GM23338 (cell line): ENCODE data around the gene CD79A. TPM values are rescaled to one million over a fixed set of nuclear protein-coding genes. Genes with fewer than 3 reads are reported as not detected.

Source experiments
- ATAC-seq: fragments of 200-7000 bp; cut with Tn5 transposase; 3 replicates; pipeline ENCODE4 v1.9.1; 2020
- DNase-seq: peaks from one replicate; pipeline ENCODE4 v3.0.0-alpha.2; 2015; ENCODE audit warnings: low spot score
- H2AFZ ChIP-seq: fragments of 200-600 bp; sonication (generic); 2 replicates; pipeline ENCODE4 v1.8.0; 2016; ENCODE audit warnings: antibody characterized with exemption, mild to moderate bottlenecking, moderate library complexity
- H3F3A ChIP-seq: fragments of 200-600 bp; sonication (generic); replicated peaks from 2 replicates; pipeline ENCODE4 v1.8.0; 2017; ENCODE audit warnings: antibody characterized with exemption, mixed run types, low read depth
- H3K27ac ChIP-seq: fragments of 200-600 bp; sonication (generic); 2 replicates; pipeline ENCODE4 v1.6.1; 2016; ENCODE audit warnings: low read depth
- H3K27me3 ChIP-seq: fragments of 200-600 bp; sonication (generic); 2 replicates; pipeline ENCODE4 v1.8.0; 2016; ENCODE audit warnings: mild to moderate bottlenecking, mixed run types, moderate library complexity; ENCODE audit not compliant: insufficient read depth
- H3K36me3 ChIP-seq: fragments of 200-600 bp; sonication (generic); 2 replicates; pipeline ENCODE4 v1.8.0; 2016; ENCODE audit warnings: mild to moderate bottlenecking; ENCODE audit not compliant: insufficient read depth
- H3K4me1 ChIP-seq: fragments of 200-600 bp; sonication (generic); 2 replicates; pipeline ENCODE4 v1.8.0; 2016; ENCODE audit warnings: mild to moderate bottlenecking, moderate library complexity; ENCODE audit not compliant: insufficient read depth
- H3K4me2 ChIP-seq: fragments of 200-600 bp; sonication (generic); 2 replicates; pipeline ENCODE4 v1.7.1; 2017; ENCODE audit warnings: mixed run types
- H3K4me3 ChIP-seq: fragments of 200-600 bp; sonication (generic); 2 replicates; pipeline ENCODE4 v1.6.1; 2016; ENCODE audit warnings: mixed run types
- H3K79me2 ChIP-seq: fragments of 200-600 bp; sonication (generic); replicated peaks from 2 replicates; pipeline ENCODE4 v1.8.0; 2017; ENCODE audit warnings: mild to moderate bottlenecking; ENCODE audit not compliant: insufficient read depth
- H3K9me2 ChIP-seq: fragments of 200-600 bp; sonication (generic); 2 replicates; pipeline ENCODE4 v1.8.0; 2017; ENCODE audit not compliant: insufficient read depth
- H4K20me1 ChIP-seq: fragments of 200-600 bp; sonication (generic); replicated peaks from 2 replicates; pipeline ENCODE4 v1.8.0; 2017; ENCODE audit warnings: mild to moderate bottlenecking; ENCODE audit not compliant: insufficient read depth
- H3K27ac Mint-ChIP-seq: 2 replicates; pipeline ENCODE4 v1.8.0; 2020; ENCODE audit warnings: inconsistent platforms, mild to moderate bottlenecking, moderate library complexity, mixed read lengths
- H3K27me3 Mint-ChIP-seq: 3 replicates; pipeline ENCODE4 v1.8.0; 2022; ENCODE audit warnings: low read depth, mild to moderate bottlenecking, moderate library complexity, mixed read lengths, inconsistent platforms; ENCODE audit not compliant: insufficient read depth, poor library complexity
- H3K36me3 Mint-ChIP-seq: 3 replicates; pipeline ENCODE4 v1.8.0; 2021; ENCODE audit warnings: low read depth, mild to moderate bottlenecking, inconsistent platforms, moderate library complexity, mixed read lengths
- H3K4me1 Mint-ChIP-seq: 3 replicates; pipeline ENCODE4 v1.8.0; 2020; ENCODE audit warnings: mild to moderate bottlenecking, inconsistent platforms, mixed read lengths
- H3K4me3 Mint-ChIP-seq: 3 replicates; pipeline ENCODE4 v1.8.0; 2021; ENCODE audit warnings: moderate library complexity, mild to moderate bottlenecking, inconsistent platforms, mixed read lengths
- H3K9me3 Mint-ChIP-seq: 3 replicates; pipeline ENCODE4 v1.8.0; 2020; ENCODE audit warnings: moderate library complexity, mild to moderate bottlenecking, inconsistent platforms, mixed read lengths
- CTCF ChIP-seq, 2 experiments: fragments of 200-600 bp in 1 of 2; sonication (generic) in 1 of 2; conservative IDR thresholded peaks; 2 replicates each; pipeline versions ENCODE4 v1.5.1 to v1.6.1; 2016 to 2017; ENCODE audit warnings: antibody characterized with exemption in 2 of 2, low read depth in 2 of 2, mild to moderate bottlenecking in 2 of 2, moderate library complexity in 1 of 2
- EZH2 ChIP-seq: fragments of 200-600 bp; sonication (generic); IDR thresholded peaks from one replicate; pipeline ENCODE4 v1.8.0; 2017; ENCODE audit warnings: antibody characterized with exemption, mild to moderate bottlenecking, low read depth; ENCODE audit not compliant: unreplicated experiment
- POLR2AphosphoS5 ChIP-seq: IDR thresholded peaks from 2 replicates; pipeline ENCODE4 v1.6.1; 2016; ENCODE audit warnings: antibody characterized with exemption, low read depth
- STAT1 ChIP-seq: IDR thresholded peaks from one replicate; pipeline ENCODE4 v1.6.1; 2016; ENCODE audit warnings: antibody characterized with exemption; ENCODE audit not compliant: unreplicated experiment
- ZNF114 ChIP-seq: fragments of 250-450 bp; sonication (Bioruptor Pico); IDR thresholded peaks from 2 replicates; pipeline ENCODE4 v1.5.0; 2020; ENCODE audit warnings: mild to moderate bottlenecking, moderate library complexity
- ZNF331 ChIP-seq: fragments of 250-450 bp; sonication (Bioruptor Pico); IDR thresholded peaks from 2 replicates; pipeline ENCODE4 v1.5.0; 2020; ENCODE audit warnings: low read depth, mild to moderate bottlenecking, moderate library complexity
- polyA plus RNA-seq: library from polyadenylated mRNA; unstranded; fragments of >200 nt; fragmentation: Nextera tagmentation; extraction: Ambion mirVana; gene quantifications from 2 replicates; pipeline ENCODE4 v1.2.1, GENCODE V29; 2016
- total RNA-seq: library from RNA; depleted of rRNA; stranded (reverse); fragments of >200 nt; shearing (Covaris generic); gene quantifications from 2 replicates; pipeline ENCODE4 v1.2.3, GENCODE V29; 2014
- TF ChIP-seq, protein P1 (sequence below): IDR thresholded peaks from one replicate; pipeline ENCODE4 v1.6.1; 2018; ENCODE audit warnings: antibody characterized with exemption; ENCODE audit not compliant: unreplicated experiment
- TF ChIP-seq, protein P2 (sequence below): IDR thresholded peaks from 2 replicates; pipeline ENCODE4 v1.6.1; 2016; ENCODE audit warnings: antibody characterized with exemption

Gene CD79A
- total and polyA plus RNA-seq, 2 experiments from 2014 or later = 0.27 TPM; not detected in 1

DNA sequence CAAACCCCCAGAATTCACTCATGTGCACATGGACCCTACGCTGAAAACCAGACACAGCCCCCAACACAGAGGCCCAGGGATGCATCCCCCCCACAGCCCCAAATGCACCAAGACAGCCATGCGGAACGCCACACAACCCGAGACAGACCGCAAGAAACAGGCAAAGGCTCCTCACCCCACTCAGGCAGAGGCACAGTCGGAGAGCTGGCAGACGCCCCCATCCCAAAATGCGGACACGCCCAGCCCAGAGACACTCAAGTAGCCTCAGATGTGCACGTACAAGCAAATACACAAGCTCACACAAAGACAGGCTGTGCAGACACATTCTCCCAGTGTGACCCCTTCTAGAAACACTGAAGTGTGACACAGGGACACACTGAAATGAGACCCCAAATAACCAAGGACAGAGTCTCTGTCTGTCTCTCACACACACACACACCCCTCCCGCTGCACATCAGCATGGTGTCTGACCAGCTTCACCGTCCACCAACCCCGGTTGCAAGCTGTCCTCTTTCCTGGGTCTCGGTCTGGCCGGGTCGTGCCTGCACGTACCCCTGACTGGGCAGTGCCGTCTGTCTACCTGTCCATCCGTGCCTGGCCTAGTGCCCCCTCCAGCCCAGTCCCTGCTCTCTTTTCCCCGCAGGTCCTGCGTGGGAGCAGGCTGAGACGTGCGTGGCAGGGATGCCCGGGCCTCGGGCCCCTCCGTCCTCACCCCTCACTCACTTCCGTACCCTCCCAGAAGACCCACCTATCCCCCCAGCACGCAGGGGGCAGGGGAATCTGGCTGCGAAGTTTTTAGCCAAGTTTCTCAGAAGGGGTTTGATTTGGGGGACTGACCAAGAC is 35.0 kb downstream of the CD79A start:
- TF ChIP-seq, protein P1, sequence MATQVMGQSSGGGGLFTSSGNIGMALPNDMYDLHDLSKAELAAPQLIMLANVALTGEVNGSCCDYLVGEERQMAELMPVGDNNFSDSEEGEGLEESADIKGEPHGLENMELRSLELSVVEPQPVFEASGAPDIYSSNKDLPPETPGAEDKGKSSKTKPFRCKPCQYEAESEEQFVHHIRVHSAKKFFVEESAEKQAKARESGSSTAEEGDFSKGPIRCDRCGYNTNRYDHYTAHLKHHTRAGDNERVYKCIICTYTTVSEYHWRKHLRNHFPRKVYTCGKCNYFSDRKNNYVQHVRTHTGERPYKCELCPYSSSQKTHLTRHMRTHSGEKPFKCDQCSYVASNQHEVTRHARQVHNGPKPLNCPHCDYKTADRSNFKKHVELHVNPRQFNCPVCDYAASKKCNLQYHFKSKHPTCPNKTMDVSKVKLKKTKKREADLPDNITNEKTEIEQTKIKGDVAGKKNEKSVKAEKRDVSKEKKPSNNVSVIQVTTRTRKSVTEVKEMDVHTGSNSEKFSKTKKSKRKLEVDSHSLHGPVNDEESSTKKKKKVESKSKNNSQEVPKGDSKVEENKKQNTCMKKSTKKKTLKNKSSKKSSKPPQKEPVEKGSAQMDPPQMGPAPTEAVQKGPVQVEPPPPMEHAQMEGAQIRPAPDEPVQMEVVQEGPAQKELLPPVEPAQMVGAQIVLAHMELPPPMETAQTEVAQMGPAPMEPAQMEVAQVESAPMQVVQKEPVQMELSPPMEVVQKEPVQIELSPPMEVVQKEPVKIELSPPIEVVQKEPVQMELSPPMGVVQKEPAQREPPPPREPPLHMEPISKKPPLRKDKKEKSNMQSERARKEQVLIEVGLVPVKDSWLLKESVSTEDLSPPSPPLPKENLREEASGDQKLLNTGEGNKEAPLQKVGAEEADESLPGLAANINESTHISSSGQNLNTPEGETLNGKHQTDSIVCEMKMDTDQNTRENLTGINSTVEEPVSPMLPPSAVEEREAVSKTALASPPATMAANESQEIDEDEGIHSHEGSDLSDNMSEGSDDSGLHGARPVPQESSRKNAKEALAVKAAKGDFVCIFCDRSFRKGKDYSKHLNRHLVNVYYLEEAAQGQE = no peak
- TF ChIP-seq EZH2 (peak; percentile 51), ZNF114 (no peak), CTCF (conservative IDR thresholded peaks at IDR 0.05; ENCODE audit: low read depth in 2 of 2) (no peak), STAT1 (no peak), ZNF331 (CRISPR knock-in tag) (no peak), POLR2AphosphoS5 (no peak)
- TF ChIP-seq, protein P2, sequence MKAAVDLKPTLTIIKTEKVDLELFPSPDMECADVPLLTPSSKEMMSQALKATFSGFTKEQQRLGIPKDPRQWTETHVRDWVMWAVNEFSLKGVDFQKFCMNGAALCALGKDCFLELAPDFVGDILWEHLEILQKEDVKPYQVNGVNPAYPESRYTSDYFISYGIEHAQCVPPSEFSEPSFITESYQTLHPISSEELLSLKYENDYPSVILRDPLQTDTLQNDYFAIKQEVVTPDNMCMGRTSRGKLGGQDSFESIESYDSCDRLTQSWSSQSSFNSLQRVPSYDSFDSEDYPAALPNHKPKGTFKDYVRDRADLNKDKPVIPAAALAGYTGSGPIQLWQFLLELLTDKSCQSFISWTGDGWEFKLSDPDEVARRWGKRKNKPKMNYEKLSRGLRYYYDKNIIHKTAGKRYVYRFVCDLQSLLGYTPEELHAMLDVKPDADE = no peak

More for the DNA sequence above, 35.0 kb downstream of the CD79A start:
- peak overlapping the region; percentile 67 for H3K4me3 Mint-ChIP-seq
- no peaks in the 10 kb centered on the region; the same call in 1 of the 2 replicates for H4K20me1 ChIP-seq
- H3K9me3 Mint-ChIP-seq = 0 out of 3 replicates have a peak, but pooled peaks cover 3% of the 10 kb centered on the region
- peaks cover 5% of the 10 kb centered on the region; the same call in 1 of the 2 replicates for H3K4me1 ChIP-seq
- H3K27ac ChIP-seq = no peak overlapping the region
- no peaks in the 10 kb centered on the region for H3K9me2 ChIP-seq
- peaks cover 13% of the 10 kb centered on the region for H3K4me1 Mint-ChIP-seq
- DNase-seq (no peak), ATAC-seq (peak; percentile 6)
- H3K36me3 Mint-ChIP-seq = no peaks in the 10 kb centered on the region; the same call in 2 of the 3 replicates
- peaks cover 85% of the 10 kb centered on the region for H3K27me3 ChIP-seq
- no peak overlapping the region for H2AFZ ChIP-seq
- H3F3A ChIP-seq = 0 out of 2 replicates have a peak, but pooled peaks cover 3% of the 10 kb centered on the region
- no peaks in the 10 kb centered on the region for H3K79me2 ChIP-seq
- H3K27ac Mint-ChIP-seq = no peak overlapping the region
- H3K4me3 ChIP-seq = peak overlapping the region; percentile 54
- peaks cover 54% of the 10 kb centered on the region for H3K27me3 Mint-ChIP-seq
- H3K4me2 ChIP-seq = peak overlapping the region; percentile 76
- no peaks in the 10 kb centered on the region for H3K36me3 ChIP-seq
